ENCODE measurements around the gene CNTFR. TPM values are rescaled to one million over a fixed set of nuclear protein-coding genes. Genes with fewer than 3 reads are reported as not detected.

The CNTFR gene
- total RNA-seq, 1 experiment from 2014 or later, result 4.5 TPM

DNA sequence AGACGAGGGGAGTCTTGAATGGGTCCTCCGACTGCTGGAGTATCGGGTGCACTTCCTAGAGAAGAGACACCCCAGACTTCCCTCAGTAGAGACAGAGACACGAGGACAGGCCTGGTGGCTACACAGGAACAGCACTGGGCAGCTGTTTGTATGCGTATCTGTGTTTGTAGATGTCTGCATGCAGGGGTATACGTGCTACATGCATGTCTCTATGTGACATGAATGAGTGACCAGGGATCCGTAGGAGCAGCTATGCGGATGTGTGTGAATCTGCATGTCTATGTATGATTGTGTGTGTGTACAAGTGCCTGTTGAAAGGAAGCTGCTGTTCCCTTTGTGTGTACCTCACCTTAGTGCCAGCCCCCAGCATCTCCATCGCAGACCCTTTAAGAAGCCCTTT is 31.2 kb downstream of the CNTFR start:
- no peaks in the 10 kb centered on the region for H3K36me3 ChIP-seq (ENCODE audit: insufficient read depth, low read length, poor library complexity, severe bottlenecking)
- CTCF ChIA-PET, result no interaction called here
- TF ChIP-seq, protein P1, sequence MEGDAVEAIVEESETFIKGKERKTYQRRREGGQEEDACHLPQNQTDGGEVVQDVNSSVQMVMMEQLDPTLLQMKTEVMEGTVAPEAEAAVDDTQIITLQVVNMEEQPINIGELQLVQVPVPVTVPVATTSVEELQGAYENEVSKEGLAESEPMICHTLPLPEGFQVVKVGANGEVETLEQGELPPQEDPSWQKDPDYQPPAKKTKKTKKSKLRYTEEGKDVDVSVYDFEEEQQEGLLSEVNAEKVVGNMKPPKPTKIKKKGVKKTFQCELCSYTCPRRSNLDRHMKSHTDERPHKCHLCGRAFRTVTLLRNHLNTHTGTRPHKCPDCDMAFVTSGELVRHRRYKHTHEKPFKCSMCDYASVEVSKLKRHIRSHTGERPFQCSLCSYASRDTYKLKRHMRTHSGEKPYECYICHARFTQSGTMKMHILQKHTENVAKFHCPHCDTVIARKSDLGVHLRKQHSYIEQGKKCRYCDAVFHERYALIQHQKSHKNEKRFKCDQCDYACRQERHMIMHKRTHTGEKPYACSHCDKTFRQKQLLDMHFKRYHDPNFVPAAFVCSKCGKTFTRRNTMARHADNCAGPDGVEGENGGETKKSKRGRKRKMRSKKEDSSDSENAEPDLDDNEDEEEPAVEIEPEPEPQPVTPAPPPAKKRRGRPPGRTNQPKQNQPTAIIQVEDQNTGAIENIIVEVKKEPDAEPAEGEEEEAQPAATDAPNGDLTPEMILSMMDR (conservative IDR thresholded peaks at IDR 0.05; ENCODE audit: low read depth, low read length), result no peak
- TF ChIP-seq EZH2 (IDR thresholded peaks at IDR 0.05; ENCODE audit: borderline replicate concordance, low read depth, low read length, poor library complexity, severe bottlenecking), result no peak
- POLR2A ChIA-PET (ENCODE audit: low non-redundant PET), result no interaction called here
- H3K9me3 ChIP-seq (ENCODE audit: low read depth, low read length, poor library complexity, severe bottlenecking), result no peaks in the 10 kb centered on the region
- no TSS peak for BruUV-seq (replicated peaks)
- peaks cover 9% of the 10 kb centered on the region for H3K4me1 ChIP-seq (ENCODE audit: insufficient read depth, low read length, poor library complexity, severe bottlenecking)
- no peak overlapping the region for H3K27ac ChIP-seq (ENCODE audit: low read depth, low read length, poor library complexity, severe bottlenecking)
- no peaks in the 10 kb centered on the region for H3K27me3 ChIP-seq (replicated peaks; ENCODE audit: insufficient read depth, low read depth, low read length, poor library complexity)
- intact Hi-C loops (cut with micrococcal nuclease; ENCODE audit: unreplicated experiment), result no loop called here
- H3K4me3 ChIP-seq (ENCODE audit: low read depth, low read length, poor library complexity, severe bottlenecking), result no peak overlapping the region
- no peak for DNase-seq (ENCODE audit: low spot score)

DNA sequence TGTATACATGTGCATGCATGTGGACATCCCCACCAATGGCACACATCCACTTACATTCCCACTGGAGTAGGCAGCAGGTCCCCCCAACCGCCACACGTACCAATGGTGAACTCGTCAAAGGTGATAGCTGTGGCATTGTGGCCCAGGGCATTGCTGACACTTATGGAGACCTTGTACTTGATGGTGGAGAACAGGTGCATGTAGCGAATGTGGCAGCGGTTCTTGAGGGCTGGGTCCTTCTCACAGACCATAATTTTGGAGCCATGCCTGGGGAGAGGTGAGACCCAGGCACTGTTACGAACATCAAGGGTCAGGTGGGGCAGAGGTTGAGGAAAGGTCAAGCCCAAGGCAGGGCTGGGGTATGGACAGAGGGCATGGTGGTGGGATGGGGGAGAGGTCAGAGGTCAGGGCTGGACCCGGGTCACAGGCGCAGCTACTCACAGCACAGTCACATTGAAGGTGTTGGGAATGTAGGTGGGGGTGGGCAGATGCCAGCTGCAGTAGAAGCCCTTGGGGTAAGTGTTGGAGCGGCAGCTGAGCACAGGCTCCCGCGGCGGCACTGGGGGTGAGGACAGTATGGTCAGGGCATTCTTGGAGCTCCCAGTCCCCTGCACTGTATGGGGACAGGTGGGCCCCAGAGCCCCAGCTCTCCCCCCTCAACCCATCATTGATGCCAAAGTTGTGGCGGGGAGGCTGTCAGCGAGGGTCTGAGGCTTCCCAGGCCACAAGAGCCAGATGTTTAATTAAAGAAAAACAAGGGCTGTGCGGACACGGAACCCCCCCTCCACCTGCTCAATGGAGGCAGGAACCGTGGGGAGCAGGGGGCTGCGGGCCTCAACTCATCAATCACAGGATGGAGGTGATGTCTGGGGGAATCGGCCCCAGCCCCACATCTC is 31.9 kb downstream of the CNTFR start:
- H3K27me3 ChIP-seq (replicated peaks; ENCODE audit: insufficient read depth, low read depth, low read length, poor library complexity), result no peaks in the 10 kb centered on the region
- ChIA-PET CTCF (no interaction called here), POLR2A (ENCODE audit: low non-redundant PET) (no interaction called here)
- H3K4me1 ChIP-seq (ENCODE audit: insufficient read depth, low read length, poor library complexity, severe bottlenecking), result peaks cover 9% of the 10 kb centered on the region
- no peak overlapping the region for H3K4me3 ChIP-seq (ENCODE audit: low read depth, low read length, poor library complexity, severe bottlenecking)
- no peaks in the 10 kb centered on the region for H3K9me3 ChIP-seq (ENCODE audit: low read depth, low read length, poor library complexity, severe bottlenecking)
- no peaks in the 10 kb centered on the region for H3K36me3 ChIP-seq (ENCODE audit: insufficient read depth, low read length, poor library complexity, severe bottlenecking)
- no peak for TF ChIP-seq EZH2 (IDR thresholded peaks at IDR 0.05; ENCODE audit: borderline replicate concordance, low read depth, low read length, poor library complexity, severe bottlenecking)
- TF ChIP-seq, protein P1 (conservative IDR thresholded peaks at IDR 0.05; ENCODE audit: low read depth, low read length), result no peak
- intact Hi-C loops (cut with micrococcal nuclease; ENCODE audit: unreplicated experiment), result no loop called here
- H3K27ac ChIP-seq (ENCODE audit: low read depth, low read length, poor library complexity, severe bottlenecking), result no peak overlapping the region
- BruUV-seq (replicated peaks), result no TSS peak
- no peak for DNase-seq (ENCODE audit: low spot score)

GRCh38 chr9:34556949-34557348 is 32.6 kb downstream of the CNTFR start:
- H3K36me3 ChIP-seq (ENCODE audit: insufficient read depth, low read length, poor library complexity, severe bottlenecking), result no peaks in the 10 kb centered on the region
- no peaks in the 10 kb centered on the region for H3K27me3 ChIP-seq (replicated peaks; ENCODE audit: insufficient read depth, low read depth, low read length, poor library complexity)
- intact Hi-C loops (cut with micrococcal nuclease; ENCODE audit: unreplicated experiment), result no loop called here
- H3K4me1 ChIP-seq (ENCODE audit: insufficient read depth, low read length, poor library complexity, severe bottlenecking), result peaks cover 9% of the 10 kb centered on the region
- no peak overlapping the region for H3K4me3 ChIP-seq (ENCODE audit: low read depth, low read length, poor library complexity, severe bottlenecking)
- TF ChIP-seq, protein P1 (conservative IDR thresholded peaks at IDR 0.05; ENCODE audit: low read depth, low read length), result no peak
- no peak for TF ChIP-seq EZH2 (IDR thresholded peaks at IDR 0.05; ENCODE audit: borderline replicate concordance, low read depth, low read length, poor library complexity, severe bottlenecking)
- BruUV-seq (replicated peaks), result no TSS peak
- ChIA-PET POLR2A (ENCODE audit: low non-redundant PET) (no interaction called here), CTCF (no interaction called here)
- DNase-seq (ENCODE audit: low spot score), result no peak
- no peaks in the 10 kb centered on the region for H3K9me3 ChIP-seq (ENCODE audit: low read depth, low read length, poor library complexity, severe bottlenecking)
- no peak overlapping the region for H3K27ac ChIP-seq (ENCODE audit: low read depth, low read length, poor library complexity, severe bottlenecking)

All from A673 (cell line).